Activated T-helper 17 cell treated with anti-CD3 and anti-CD28 coated beads, Interleukin-2, amount 50 U/mL, for 72 hours (primary cell): ENCODE results near the gene HNMT. TPM values are rescaled to one million over a fixed set of nuclear protein-coding genes. Genes with fewer than 3 reads are reported as not detected.

Experiments used
- ATAC-seq: fragments of 150-1000 bp; cut with Tn5 transposase; replicated peaks from 2 replicates; pipeline ENCODE4 v1.10.0; 2021; ENCODE audit warnings: mild to moderate bottlenecking, moderate library complexity
- H3K27ac Mint-ChIP-seq: one replicate; pipeline ENCODE4 v1.8.0; 2022; ENCODE audit warnings: mixed read lengths
- H3K27me3 Mint-ChIP-seq: one replicate; pipeline ENCODE4 v1.8.0; 2022; ENCODE audit warnings: mixed read lengths
- H3K36me3 Mint-ChIP-seq: one replicate; pipeline ENCODE4 v1.8.0; 2022; ENCODE audit warnings: low read depth, mild to moderate bottlenecking, mixed read lengths
- H3K4me1 Mint-ChIP-seq: one replicate; pipeline ENCODE4 v1.8.0; 2022; ENCODE audit warnings: mixed read lengths
- H3K4me3 Mint-ChIP-seq: one replicate; pipeline ENCODE4 v1.8.0; 2022; ENCODE audit warnings: mild to moderate bottlenecking, mixed read lengths
- H3K9me3 Mint-ChIP-seq: one replicate; pipeline ENCODE4 v1.8.0; 2022; ENCODE audit warnings: mixed read lengths
- total RNA-seq, 2 donors: library from RNA; stranded (reverse); gene quantifications; one replicate each; pipeline ENCODE4 v1.2.3, GENCODE V29; 2022

Gene HNMT
- total RNA-seq, 2 donors from 2014 or later: not detected

DNA sequence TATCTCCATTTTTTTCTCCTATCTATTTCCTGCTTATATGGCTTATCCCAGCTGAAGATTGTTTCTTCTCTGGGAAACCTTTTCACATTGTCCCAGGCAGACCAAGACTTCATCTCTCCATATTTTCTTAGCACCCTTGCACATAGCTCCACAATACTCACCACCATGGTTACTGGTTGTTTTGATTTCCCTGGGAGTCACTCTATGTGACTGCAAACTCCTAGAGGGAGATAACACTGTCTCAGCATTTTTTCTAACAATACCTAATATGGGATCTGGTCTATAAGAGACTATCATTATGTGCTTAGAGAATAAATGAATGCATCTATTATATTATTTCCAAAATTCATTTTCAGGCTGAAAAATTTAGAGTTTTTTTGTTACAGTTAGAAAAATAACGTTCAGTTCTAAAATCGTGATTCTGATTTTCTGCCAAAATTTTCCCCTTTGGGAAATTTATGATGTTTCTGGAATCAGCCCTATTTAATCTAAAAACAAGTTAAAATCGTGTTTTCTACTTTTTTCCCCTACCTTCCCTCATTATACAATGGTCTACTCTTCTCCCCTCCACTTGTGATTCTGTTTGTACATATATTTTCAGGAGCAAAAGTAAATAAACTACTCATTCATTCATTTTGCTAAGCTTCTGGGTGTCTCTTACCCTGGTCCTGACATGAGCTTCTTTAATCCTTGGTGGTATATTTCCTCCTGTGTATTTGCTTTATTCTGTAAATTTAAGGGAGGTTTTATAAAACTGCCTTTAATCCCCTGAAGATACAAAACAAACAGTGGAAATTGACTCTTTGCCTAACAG is 95.4 kb downstream of the HNMT start:
- H3K9me3 Mint-ChIP-seq: no peaks in the 10 kb centered on the region
- no peak overlapping the region for H3K4me3 Mint-ChIP-seq
- H3K27ac Mint-ChIP-seq: no peak overlapping the region
- no peaks in the 10 kb centered on the region for H3K4me1 Mint-ChIP-seq
- ATAC-seq: no peak
- H3K36me3 Mint-ChIP-seq: no peaks in the 10 kb centered on the region
- H3K27me3 Mint-ChIP-seq: no peaks in the 10 kb centered on the region

DNA sequence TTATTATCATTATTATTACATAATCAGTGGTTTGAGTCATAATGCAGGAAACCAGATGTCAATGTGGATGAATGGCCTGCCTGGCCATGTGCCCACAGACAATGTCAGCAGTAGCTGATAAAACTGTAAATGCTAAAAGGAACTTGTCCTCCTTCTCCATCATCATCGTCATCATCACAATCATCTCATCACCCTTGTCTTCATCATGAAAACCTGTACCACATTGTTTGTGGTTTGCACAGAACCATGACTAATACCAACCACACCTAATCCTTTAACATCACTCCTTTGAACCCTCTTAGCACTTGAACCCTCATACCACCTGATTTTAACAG is 96.0 kb downstream of the HNMT start:
- Mint-ChIP-seq H3K4me1 (no peaks in the 10 kb centered on the region), H3K27me3 (no peaks in the 10 kb centered on the region), H3K4me3 (no peak overlapping the region), H3K9me3 (no peaks in the 10 kb centered on the region), H3K36me3 (no peaks in the 10 kb centered on the region), H3K27ac (no peak overlapping the region)
- ATAC-seq: no peak

GRCh38 chr2:138061961-138062360 is 97.7 kb downstream of the HNMT start:
- Mint-ChIP-seq H3K4me3 (no peak overlapping the region), H3K4me1 (no peaks in the 10 kb centered on the region), H3K36me3 (no peaks in the 10 kb centered on the region), H3K27ac (no peak overlapping the region), H3K27me3 (no peaks in the 10 kb centered on the region), H3K9me3 (no peaks in the 10 kb centered on the region)
- no peak for ATAC-seq

DNA sequence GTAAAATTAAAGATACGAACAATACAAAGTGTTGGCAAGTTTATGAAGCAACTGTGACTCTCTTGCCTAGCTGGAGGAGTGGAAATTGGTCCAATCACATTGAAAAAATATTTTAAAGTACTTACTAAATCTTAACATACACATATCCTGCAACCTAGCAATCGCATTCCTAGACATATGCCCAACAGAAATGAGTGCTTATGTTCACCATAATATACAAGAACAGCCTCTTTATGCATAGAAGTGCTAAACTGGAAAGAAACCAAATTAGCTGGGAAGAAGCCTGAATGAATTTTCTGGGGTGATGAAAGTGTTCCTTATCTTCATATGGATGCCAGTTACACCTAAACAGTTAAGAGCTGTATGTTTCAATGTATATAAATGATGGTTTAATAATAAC is 98.9 kb downstream of the HNMT start:
- Mint-ChIP-seq H3K27me3 (no peaks in the 10 kb centered on the region), H3K9me3 (no peaks in the 10 kb centered on the region), H3K36me3 (no peaks in the 10 kb centered on the region), H3K27ac (no peak overlapping the region), H3K4me3 (no peak overlapping the region), H3K4me1 (no peaks in the 10 kb centered on the region)
- no peak for ATAC-seq
